Osteoblast (primary cell): ENCODE measurements around the gene DGKI. TPM values are rescaled to one million over a fixed set of nuclear protein-coding genes. Genes with fewer than 3 reads are reported as not detected.

Experiments used
- DNase-seq: peaks from one replicate; pipeline ENCODE4 v3.0.0; 2011; ENCODE audit warnings: low spot score, mixed read lengths; ENCODE audit not compliant: insufficient read length; ENCODE audit errors: missing footprints
- H2AFZ ChIP-seq: 2 replicates; pipeline ENCODE4 v1.6.0; 2011; ENCODE audit warnings: mild to moderate bottlenecking, low read length
- H3K27ac ChIP-seq: 2 replicates; pipeline ENCODE4 v1.5.1; 2011; ENCODE audit warnings: mild to moderate bottlenecking, low read depth, low read length, moderate library complexity
- H3K27me3 ChIP-seq: 2 replicates; pipeline ENCODE4 v1.6.0; 2012; ENCODE audit warnings: mild to moderate bottlenecking, control low read depth, inconsistent platforms, low read length, moderate library complexity; ENCODE audit not compliant: insufficient read depth
- H3K36me3 ChIP-seq: 2 replicates; pipeline ENCODE4 v1.5.1; 2011; ENCODE audit warnings: mild to moderate bottlenecking, low read length, control low read depth, moderate library complexity; ENCODE audit not compliant: insufficient read depth
- H3K4me1 ChIP-seq: 2 replicates; pipeline ENCODE4 v1.5.1; 2011; ENCODE audit warnings: mild to moderate bottlenecking, low read length, control low read depth, moderate library complexity; ENCODE audit not compliant: insufficient read depth
- H3K4me2 ChIP-seq: 2 replicates; pipeline ENCODE4 v1.6.0; 2011; ENCODE audit warnings: mild to moderate bottlenecking, low read length; ENCODE audit not compliant: insufficient read depth
- H3K4me3 ChIP-seq: fragments of 200-600 bp; sonication (generic); 3 replicates; pipeline ENCODE4 v1.5.1; 2012; ENCODE audit warnings: mild to moderate bottlenecking, low read length, inconsistent platforms; ENCODE audit not compliant: insufficient read depth
- H3K79me2 ChIP-seq: 2 replicates; pipeline ENCODE4 v1.6.0; 2012; ENCODE audit warnings: mild to moderate bottlenecking, low read length, control low read depth, inconsistent platforms; ENCODE audit not compliant: insufficient read depth
- H3K9me3 ChIP-seq: 2 replicates; pipeline ENCODE4 v1.5.1; 2011; ENCODE audit warnings: low read depth, low read length, control low read depth
- H4K20me1 ChIP-seq: 2 replicates; pipeline ENCODE4 v1.6.0; 2012; ENCODE audit warnings: mild to moderate bottlenecking, low read length, control low read depth; ENCODE audit not compliant: insufficient read depth
- CTCF ChIP-seq: IDR thresholded peaks from 2 replicates; pipeline ENCODE4 v1.5.1; 2011; ENCODE audit warnings: mild to moderate bottlenecking, low read depth, low read length, moderate library complexity; ENCODE audit errors: extremely low read depth
- total RNA-seq: library from RNA; depleted of rRNA; stranded (reverse); fragments of >200 nt; gene quantifications from 2 replicates; pipeline ENCODE4 v1.2.3, GENCODE V29; 2012

Gene DGKI
- total RNA-seq, 1 donor, result 19.2 TPM

- Histone ChIP-seq H3K36me3 (no peaks in the 10 kb centered on the region), H2AFZ (no peak overlapping the region)
- no peak for DNase-seq
Measured at GRCh38 chr7:137469191-137469811, 377.5 kb downstream of the DGKI start.

GRCh38 chr7:137462847-137463246 lies 383.9 kb downstream of the DGKI start:
- Histone ChIP-seq H3K27me3 (no peaks in the 10 kb centered on the region), H3K79me2 (no peaks in the 10 kb centered on the region), H4K20me1 (no peaks in the 10 kb centered on the region), H3K9me3 (no peaks in the 10 kb centered on the region), H3K4me3 (no peak overlapping the region), H3K27ac (peak overlapping the region; percentile 58), H3K4me2 (peak overlapping the region; percentile 35), H3K4me1 (peaks cover 9% of the 10 kb centered on the region), H2AFZ (no peak overlapping the region), H3K36me3 (peaks cover 10% of the 10 kb centered on the region)
- DNase-seq, result peak; percentile 23
- TF ChIP-seq CTCF, result no peak

More at GRCh38 chr7:137469191-137469811, 377.5 kb downstream of the DGKI start:
- Histone ChIP-seq H3K27ac (no peak overlapping the region), H3K4me3 (no peak overlapping the region), H3K79me2 (no peaks in the 10 kb centered on the region), H3K4me1 (no peaks in the 10 kb centered on the region), H4K20me1 (no peaks in the 10 kb centered on the region), H3K4me2 (no peak overlapping the region), H3K9me3 (no peaks in the 10 kb centered on the region), H3K27me3 (no peaks in the 10 kb centered on the region)
- no peak for TF ChIP-seq CTCF

DNA sequence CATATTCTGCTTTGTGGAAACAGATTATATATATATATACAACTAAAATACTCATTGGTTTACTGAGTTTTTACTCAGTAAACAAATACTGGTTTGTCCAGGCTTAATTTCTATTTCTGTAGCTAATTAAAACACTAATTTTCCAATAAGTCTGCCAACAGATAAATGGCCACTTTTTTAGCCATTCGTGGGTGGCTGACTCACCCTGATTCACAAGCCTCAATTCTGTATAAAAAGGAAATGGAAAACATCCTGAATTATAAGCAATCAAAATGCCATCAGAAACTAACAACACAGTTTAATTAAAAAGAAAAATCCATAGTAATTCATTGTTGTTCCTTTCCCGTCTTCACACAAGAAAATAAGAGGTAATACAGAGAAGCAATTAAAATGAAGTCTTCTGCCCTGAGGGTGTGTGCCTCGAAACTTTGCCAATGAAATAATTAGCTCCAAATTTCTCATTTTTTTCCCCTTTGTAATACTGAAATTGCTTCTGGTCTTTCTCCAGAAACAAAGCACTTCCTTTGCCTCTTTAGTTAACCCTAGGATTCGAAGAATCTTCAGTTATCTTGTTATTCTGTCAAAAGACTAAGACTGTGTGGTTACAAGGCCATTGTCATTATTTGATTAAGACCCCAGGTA lies 384.6 kb downstream of the DGKI start:
- H3K4me1 ChIP-seq, result peaks cover 9% of the 10 kb centered on the region
- no peaks in the 10 kb centered on the region for H3K9me3 ChIP-seq
- H3K27ac ChIP-seq, result peak overlapping the region; percentile 58
- peak overlapping the region; percentile 6 for H3K4me3 ChIP-seq
- H3K79me2 ChIP-seq, result no peaks in the 10 kb centered on the region
- H2AFZ ChIP-seq, result no peak overlapping the region
- peaks cover 10% of the 10 kb centered on the region for H3K36me3 ChIP-seq
- H4K20me1 ChIP-seq, result no peaks in the 10 kb centered on the region
- DNase-seq, result peak; percentile 25
- no peak for TF ChIP-seq CTCF
- H3K4me2 ChIP-seq, result peak overlapping the region; percentile 35
- no peaks in the 10 kb centered on the region for H3K27me3 ChIP-seq

GRCh38 chr7:137458399-137458798 lies 388.4 kb downstream of the DGKI start:
- Histone ChIP-seq H3K79me2 (no peaks in the 10 kb centered on the region), H3K9me3 (no peaks in the 10 kb centered on the region)
- TF ChIP-seq CTCF, result no peak

More at GRCh38 chr7:137458399-137458798, 388.4 kb downstream of the DGKI start:
- H2AFZ ChIP-seq, result no peak overlapping the region
- H3K27ac ChIP-seq, result no peak overlapping the region
- DNase-seq, result no peak
- peaks cover 9% of the 10 kb centered on the region for H3K36me3 ChIP-seq
- no peaks in the 10 kb centered on the region for H4K20me1 ChIP-seq
- no peaks in the 10 kb centered on the region for H3K27me3 ChIP-seq
- peaks cover 18% of the 10 kb centered on the region for H3K4me1 ChIP-seq
- H3K4me2 ChIP-seq, result no peak overlapping the region
- H3K4me3 ChIP-seq, result no peak overlapping the region
